Activated CD8-positive, alpha-beta memory T cell treated with anti-CD3 and anti-CD28 coated beads, Interleukin-2, amount 10 ng/mL, durations not matched to agents 7 days and 5 days (primary cell): ENCODE measurements around the gene RTL9. TPM values are rescaled to one million over a fixed set of nuclear protein-coding genes. Genes with fewer than 3 reads are reported as not detected.
A peak's percentile ranks its signal among the peaks of the same experiment; 100 is the strongest.
"Not testable (repeated sequence)": the region's sequence is repeated elsewhere in the genome, so short reads cannot be mapped to it uniquely, and the experiment has no call there.

Experiments
- ATAC-seq: fragments of 150-1000 bp; cut with Tn5 transposase; one replicate; pipeline ENCODE4 v1.10.0; 2021; ENCODE audit warnings: moderate library complexity
- CTCF ChIA-PET: fragments of 350-600 bp; sonication (Branson Sonifier 250); formaldehyde crosslinking; loops from one replicate; lab custom pipeline; 2021; ENCODE audit warnings: antibody characterized with exemption; lab: Charles Lee
- DNase-seq: peaks from one replicate; pipeline ENCODE4 v3.0.0-alpha.2; 2020
- H3K27ac Mint-ChIP-seq: one replicate; pipeline ENCODE4 v1.8.0; 2021; ENCODE audit warnings: mild to moderate bottlenecking, mixed read lengths
- H3K27me3 Mint-ChIP-seq: one replicate; pipeline ENCODE4 v1.8.0; 2021; ENCODE audit warnings: mixed read lengths
- H3K36me3 Mint-ChIP-seq: one replicate; pipeline ENCODE4 v1.8.0; 2021; ENCODE audit warnings: mild to moderate bottlenecking, mixed read lengths
- H3K4me1 Mint-ChIP-seq: one replicate; pipeline ENCODE4 v1.8.0; 2021; ENCODE audit warnings: mixed read lengths
- H3K4me3 Mint-ChIP-seq: one replicate; pipeline ENCODE4 v1.8.0; 2021; ENCODE audit warnings: mild to moderate bottlenecking, moderate library complexity, mixed read lengths
- H3K9me3 Mint-ChIP-seq: one replicate; pipeline ENCODE4 v1.8.0; 2022; ENCODE audit warnings: low read depth, mixed read lengths
- total RNA-seq, 2 experiments: library from RNA; stranded (reverse); gene quantifications; one replicate each; pipeline ENCODE4 v1.2.3, GENCODE V29; 2021

The RTL9 gene
- total RNA-seq, 2 experiments from 2014 or later = not detected

- H3K4me3 Mint-ChIP-seq = no peak overlapping the region
- H3K4me1 Mint-ChIP-seq = peaks cover 10% of the 10 kb centered on the region
- no peaks in the 10 kb centered on the region for H3K36me3 Mint-ChIP-seq
- no peak overlapping the region for H3K27ac Mint-ChIP-seq
- ATAC-seq (no peak), DNase-seq (no peak)
- CTCF ChIA-PET = interaction anchor here (0.9 kb wide), 1 partner anchor 162 kb away, joined by 3 read pairs; no protein-coding TSS in a partner anchor
- H3K27me3 Mint-ChIP-seq = no peaks in the 10 kb centered on the region
- H3K9me3 Mint-ChIP-seq = no peaks in the 10 kb centered on the region
Measured at GRCh38 chrX:110322603-110323002, 36.0 kb upstream of the RTL9 start.

GRCh38 chrX:110326712-110327111 is 31.9 kb upstream of the RTL9 start:
- Mint-ChIP-seq H3K27ac (no peak overlapping the region), H3K36me3 (no peaks in the 10 kb centered on the region), H3K4me1 (peaks cover 4% of the 10 kb centered on the region), H3K4me3 (no peak overlapping the region), H3K27me3 (no peaks in the 10 kb centered on the region), H3K9me3 (no peaks in the 10 kb centered on the region)
- CTCF ChIA-PET = no interaction called here
- ATAC-seq = no peak
- DNase-seq = no peak

GRCh38 chrX:110327336-110327735 is 31.3 kb upstream of the RTL9 start:
- CTCF ChIA-PET = no interaction called here

GRCh38 chrX:110328613-110329012 is 30.0 kb upstream of the RTL9 start:
- H3K4me1 Mint-ChIP-seq, H3K9me3 Mint-ChIP-seq, H3K4me3 Mint-ChIP-seq, CTCF ChIA-PET, ATAC-seq, H3K36me3 Mint-ChIP-seq, DNase-seq, H3K27me3 Mint-ChIP-seq, H3K27ac Mint-ChIP-seq: not testable (repeated sequence)

More at GRCh38 chrX:110327336-110327735, 31.3 kb upstream of the RTL9 start:
- no peak for ATAC-seq
- Mint-ChIP-seq H3K27me3 (no peaks in the 10 kb centered on the region), H3K4me3 (no peak overlapping the region), H3K9me3 (no peaks in the 10 kb centered on the region), H3K36me3 (no peaks in the 10 kb centered on the region), H3K4me1 (no peaks in the 10 kb centered on the region), H3K27ac (no peak overlapping the region)
- no peak for DNase-seq

- no peak overlapping the region for H3K4me3 Mint-ChIP-seq
- CTCF ChIA-PET = no interaction called here
- no peak overlapping the region for H3K27ac Mint-ChIP-seq
- DNase-seq = no peak
- H3K9me3 Mint-ChIP-seq = no peaks in the 10 kb centered on the region
- H3K4me1 Mint-ChIP-seq = no peaks in the 10 kb centered on the region
- H3K36me3 Mint-ChIP-seq = no peaks in the 10 kb centered on the region
- ATAC-seq = no peak
- no peaks in the 10 kb centered on the region for H3K27me3 Mint-ChIP-seq
Measured at GRCh38 chrX:110331444-110332030, 27.1 kb upstream of the RTL9 start.

DNA sequence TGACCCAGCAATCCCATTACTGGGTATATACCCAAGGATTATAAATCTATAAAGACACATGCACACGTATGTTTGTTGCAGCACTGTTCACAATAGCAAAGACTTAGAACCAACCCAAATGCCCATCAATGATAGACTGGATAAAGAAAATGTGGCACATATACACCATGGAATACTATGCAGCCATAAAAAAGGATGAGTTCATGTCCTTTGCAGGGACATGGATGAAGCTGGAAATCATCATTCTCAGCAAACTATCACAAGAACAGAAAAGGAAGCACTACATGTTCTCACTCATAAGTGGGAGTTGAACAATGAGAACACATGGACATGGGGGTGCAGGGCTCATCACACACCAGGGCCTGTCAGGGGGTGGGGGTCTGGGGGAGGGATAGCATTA is 25.2 kb upstream of the RTL9 start:
- H3K27me3 Mint-ChIP-seq, H3K4me1 Mint-ChIP-seq, H3K4me3 Mint-ChIP-seq, H3K9me3 Mint-ChIP-seq, H3K36me3 Mint-ChIP-seq, H3K27ac Mint-ChIP-seq, CTCF ChIA-PET, ATAC-seq, DNase-seq: not testable (repeated sequence)

DNA sequence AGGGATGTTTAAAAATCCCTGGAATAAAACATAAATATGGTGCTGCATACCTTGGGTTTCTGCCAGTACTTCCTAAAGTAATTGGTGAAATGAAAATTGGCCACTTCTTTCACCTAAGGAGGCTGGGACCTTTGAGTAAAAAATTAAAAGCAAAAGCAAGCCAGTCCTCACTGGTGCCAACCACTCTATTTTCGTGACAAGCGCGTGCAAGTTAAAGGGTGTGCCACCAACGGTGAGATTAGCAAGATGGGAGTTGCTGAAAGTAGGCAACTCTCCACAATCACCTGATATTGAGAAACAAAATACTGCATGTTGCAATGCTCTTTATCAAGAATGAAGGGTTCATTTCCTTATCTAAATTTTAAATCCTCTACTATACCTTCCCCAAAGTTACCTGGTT is 19.7 kb upstream of the RTL9 start:
- no peaks in the 10 kb centered on the region for H3K9me3 Mint-ChIP-seq
- H3K4me3 Mint-ChIP-seq = no peak overlapping the region
- peaks cover 10% of the 10 kb centered on the region for H3K4me1 Mint-ChIP-seq
- no peaks in the 10 kb centered on the region for H3K27me3 Mint-ChIP-seq
- no peak for ATAC-seq
- CTCF ChIA-PET = no interaction called here
- no peak overlapping the region for H3K27ac Mint-ChIP-seq
- no peak for DNase-seq
- peaks cover 2% of the 10 kb centered on the region for H3K36me3 Mint-ChIP-seq

DNA sequence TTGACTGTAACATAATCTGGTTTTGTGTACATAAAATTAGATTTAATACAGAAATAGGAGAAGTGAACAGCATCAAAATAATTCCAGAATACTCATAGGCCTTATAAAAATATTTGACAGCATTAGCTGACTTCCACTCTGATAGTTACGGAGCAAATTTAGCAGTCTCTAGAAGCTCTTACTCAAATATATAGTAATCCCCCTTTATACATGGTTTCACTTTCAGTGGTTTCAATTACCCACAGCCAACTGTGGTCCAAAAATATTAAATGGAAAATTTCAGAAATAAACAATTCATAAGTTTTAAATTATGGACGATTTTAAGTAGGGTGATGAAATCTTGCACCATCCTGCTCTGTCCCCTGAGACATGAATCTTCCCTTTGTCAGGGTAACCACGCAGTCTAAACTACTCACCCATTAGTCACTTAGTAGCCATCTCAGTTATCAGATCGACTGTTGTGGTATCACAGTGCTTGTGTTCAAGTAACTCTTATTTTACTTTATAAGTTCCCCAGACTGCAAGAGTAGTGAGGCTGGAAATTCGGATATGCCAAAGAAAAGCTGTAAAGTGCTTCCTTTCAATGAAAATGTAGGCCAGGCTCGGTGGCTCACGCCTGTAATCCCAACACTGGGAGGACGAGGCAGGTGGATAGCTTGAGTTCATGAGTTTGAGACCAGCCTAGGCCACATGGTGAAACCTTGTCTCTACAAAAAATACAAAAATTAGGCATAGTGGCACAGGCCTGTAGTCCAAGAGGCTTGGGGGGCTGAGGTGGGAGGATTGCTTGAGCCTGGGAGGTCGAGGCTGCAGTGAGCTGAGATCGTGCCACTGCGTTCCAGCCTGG is 17.2 kb upstream of the RTL9 start:
- no peaks in the 10 kb centered on the region for H3K9me3 Mint-ChIP-seq
- H3K4me1 Mint-ChIP-seq = peaks cover 10% of the 10 kb centered on the region
- ATAC-seq = peak; percentile 58
- no peak overlapping the region for H3K4me3 Mint-ChIP-seq
- no peak overlapping the region for H3K27ac Mint-ChIP-seq
- no peak for DNase-seq
- no peaks in the 10 kb centered on the region for H3K27me3 Mint-ChIP-seq
- peaks cover 2% of the 10 kb centered on the region for H3K36me3 Mint-ChIP-seq
- CTCF ChIA-PET = interaction anchor here (1.5 kb wide), 1 partner anchor 23 kb away, joined by 3 read pairs; no protein-coding TSS in a partner anchor

DNA sequence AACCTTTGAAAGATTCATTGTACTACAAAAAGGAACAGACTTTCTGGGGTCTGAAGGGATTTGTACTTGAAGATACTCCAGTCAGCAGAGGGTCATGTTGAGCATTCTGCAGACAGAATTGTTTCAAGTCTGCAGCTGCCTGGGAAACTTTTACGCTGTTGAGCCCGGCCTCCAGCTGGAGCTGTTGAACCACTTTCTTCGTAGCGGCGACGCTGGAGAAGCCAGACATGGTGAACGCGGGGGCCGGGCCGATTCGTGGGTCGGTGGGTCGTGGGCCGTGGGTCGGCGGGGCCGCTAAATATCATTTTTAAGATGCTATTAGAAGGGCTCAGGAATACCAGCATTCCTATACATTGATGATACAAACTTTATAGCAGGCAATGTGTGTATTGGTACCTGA is 12.0 kb upstream of the RTL9 start:
- no peak overlapping the region for H3K27ac Mint-ChIP-seq
- no peaks in the 10 kb centered on the region for H3K9me3 Mint-ChIP-seq
- DNase-seq (no peak), ATAC-seq (no peak)
- CTCF ChIA-PET = no interaction called here
- H3K36me3 Mint-ChIP-seq = no peaks in the 10 kb centered on the region
- no peak overlapping the region for H3K4me3 Mint-ChIP-seq
- H3K4me1 Mint-ChIP-seq = no peaks in the 10 kb centered on the region
- no peaks in the 10 kb centered on the region for H3K27me3 Mint-ChIP-seq

GRCh38 chrX:110359273-110359672 is 625 bp downstream of the RTL9 start:
- Mint-ChIP-seq H3K27me3 (no peaks in the 10 kb centered on the region), H3K4me1 (no peaks in the 10 kb centered on the region), H3K9me3 (no peaks in the 10 kb centered on the region), H3K4me3 (no peak overlapping the region), H3K36me3 (no peaks in the 10 kb centered on the region), H3K27ac (no peak overlapping the region)
- DNase-seq (no peak), ATAC-seq (no peak)
- CTCF ChIA-PET = no interaction called here

- peaks cover 2% of the 10 kb centered on the region for H3K27me3 Mint-ChIP-seq
- no peak for ATAC-seq
- H3K27ac Mint-ChIP-seq = no peak overlapping the region
- H3K4me3 Mint-ChIP-seq = no peak overlapping the region
- no peak for DNase-seq
- no peaks in the 10 kb centered on the region for H3K9me3 Mint-ChIP-seq
- no peaks in the 10 kb centered on the region for H3K36me3 Mint-ChIP-seq
- CTCF ChIA-PET = no interaction called here
- no peaks in the 10 kb centered on the region for H3K4me1 Mint-ChIP-seq
Measured at GRCh38 chrX:110363244-110363643, 4.6 kb downstream of the RTL9 start.

GRCh38 chrX:110373310-110373709 is 14.7 kb downstream of the RTL9 start:
- no peaks in the 10 kb centered on the region for H3K4me1 Mint-ChIP-seq
- no peaks in the 10 kb centered on the region for H3K36me3 Mint-ChIP-seq
- CTCF ChIA-PET = no interaction called here
- H3K9me3 Mint-ChIP-seq = no peaks in the 10 kb centered on the region
- no peak for ATAC-seq
- no peak for DNase-seq
- H3K27me3 Mint-ChIP-seq = peaks cover 3% of the 10 kb centered on the region
- H3K27ac Mint-ChIP-seq = no peak overlapping the region
- H3K4me3 Mint-ChIP-seq = no peak overlapping the region

- DNase-seq (no peak), ATAC-seq (no peak)
- Mint-ChIP-seq H3K27ac (no peak overlapping the region), H3K36me3 (no peaks in the 10 kb centered on the region), H3K9me3 (no peaks in the 10 kb centered on the region), H3K4me3 (no peak overlapping the region), H3K4me1 (no peaks in the 10 kb centered on the region), H3K27me3 (peaks cover 3% of the 10 kb centered on the region)
- CTCF ChIA-PET = no interaction called here
Measured at GRCh38 chrX:110374559-110374958, 15.9 kb downstream of the RTL9 start.

- Mint-ChIP-seq H3K4me1 (no peaks in the 10 kb centered on the region), H3K4me3 (no peak overlapping the region), H3K27ac (no peak overlapping the region), H3K9me3 (no peaks in the 10 kb centered on the region), H3K27me3 (no peaks in the 10 kb centered on the region), H3K36me3 (no peaks in the 10 kb centered on the region)
- DNase-seq (no peak), ATAC-seq (no peak)
- CTCF ChIA-PET = no interaction called here
Measured at GRCh38 chrX:110381216-110381615, 22.6 kb downstream of the RTL9 start.
